Right hindlimb (tissue), 1 donor: ENCODE data around the gene NUAK1.
A peak's percentile ranks its signal among the peaks of the same experiment; 100 is the strongest.

ENCODE experiments used
- DNase-seq: peaks from one replicate; pipeline ENCODE4 v3.0.0-alpha.2; 2018

Gene NUAK1

GRCh38 chr12:106138633-106139421, at the start of gene NUAK1:
Gene NUAK1 (minus strand): TSS chr12:106138954. CDS start chr12:106138653, 301 bp downstream.
- peak; percentile 86 for DNase-seq

DNA sequence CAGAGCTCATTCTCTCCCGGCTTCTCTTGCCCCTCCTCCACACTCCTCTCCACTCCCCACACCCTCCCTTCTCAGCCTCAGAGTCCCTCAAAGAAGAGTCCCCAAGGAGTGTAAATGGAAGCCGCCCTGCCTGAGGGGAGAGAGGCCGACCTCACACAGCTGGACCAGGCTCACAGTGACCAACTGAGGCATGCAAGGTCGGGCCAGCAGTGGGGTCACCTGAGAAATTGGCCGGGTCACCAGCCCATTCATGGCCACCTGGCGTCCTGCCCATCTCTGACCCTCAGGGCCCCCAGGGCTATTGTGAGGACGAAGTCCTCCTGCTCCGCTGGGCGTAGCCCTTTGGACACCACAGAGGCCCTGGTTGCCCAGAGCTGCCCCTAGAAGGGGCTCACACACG, 49.5 kb upstream of the NUAK1 start:
- DNase-seq = no peak

GRCh38 chr12:106187842-106188241, 49.1 kb upstream of the NUAK1 start:
- no peak for DNase-seq

- no peak for DNase-seq
Measured at GRCh38 chr12:106187155-106187789, 48.5 kb upstream of the NUAK1 start.

- no peak for DNase-seq
Measured at GRCh38 chr12:106183735-106184134, 45.0 kb upstream of the NUAK1 start.

DNA sequence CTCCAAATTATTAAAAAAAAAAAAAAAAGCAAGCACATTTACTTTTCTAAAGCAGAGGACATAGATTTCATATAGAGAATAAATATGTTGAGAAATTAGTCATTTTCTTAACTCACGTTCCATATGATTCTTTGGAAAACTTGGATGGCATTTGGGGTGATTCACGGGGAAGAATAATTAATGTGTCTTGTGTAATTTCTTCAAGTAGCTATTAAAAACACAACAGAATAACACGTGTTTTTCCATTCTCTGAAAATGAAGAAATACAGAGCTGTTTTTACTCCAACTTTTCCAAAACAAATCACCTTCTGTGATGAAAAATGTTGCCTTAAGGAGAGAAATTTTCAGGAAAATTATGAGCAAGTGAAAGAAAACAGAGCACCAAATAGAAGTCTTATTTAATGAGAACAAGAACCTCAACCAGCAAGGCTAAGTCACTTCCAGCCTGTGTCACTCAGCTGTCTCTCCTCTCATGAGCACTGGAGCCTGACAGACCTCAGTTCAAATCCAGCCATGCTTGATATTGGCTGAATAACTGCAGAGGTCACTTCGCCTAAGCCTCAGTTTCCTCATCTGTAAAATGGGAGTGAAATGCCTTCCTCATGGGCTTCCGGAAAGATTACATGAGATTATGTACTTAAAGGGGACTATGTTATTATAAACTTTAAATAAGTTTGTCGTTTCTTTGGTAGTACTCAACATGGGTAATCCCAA, 42.8 kb upstream of the NUAK1 start:
- DNase-seq = no peak

- peak; percentile 44 for DNase-seq
Measured at GRCh38 chr12:106179086-106179485, 40.3 kb upstream of the NUAK1 start.

GRCh38 chr12:106178562-106178961, 39.8 kb upstream of the NUAK1 start:
- no peak for DNase-seq

GRCh38 chr12:106176560-106176959, 37.8 kb upstream of the NUAK1 start:
- no peak for DNase-seq

DNA sequence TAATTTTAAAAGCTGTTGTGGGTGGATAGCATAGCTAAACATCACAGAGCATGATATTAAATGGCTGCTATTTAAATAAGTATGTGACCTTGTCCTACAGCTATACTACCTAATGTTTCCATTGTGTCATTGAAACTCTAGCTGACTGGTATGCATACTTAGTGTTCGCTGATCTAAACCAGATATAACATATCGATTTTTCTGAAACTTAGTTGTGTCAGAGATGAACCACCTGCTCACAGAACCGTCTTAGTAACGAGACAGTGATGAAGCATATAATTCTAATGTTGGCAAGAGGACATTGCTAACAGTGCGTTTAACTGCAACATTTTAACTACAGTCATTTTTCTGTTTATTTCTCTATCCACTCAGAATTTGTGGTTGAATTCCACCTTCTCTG, 36.1 kb upstream of the NUAK1 start:
- no peak for DNase-seq

GRCh38 chr12:106173442-106173841, 34.7 kb upstream of the NUAK1 start:
- no peak for DNase-seq

DNA sequence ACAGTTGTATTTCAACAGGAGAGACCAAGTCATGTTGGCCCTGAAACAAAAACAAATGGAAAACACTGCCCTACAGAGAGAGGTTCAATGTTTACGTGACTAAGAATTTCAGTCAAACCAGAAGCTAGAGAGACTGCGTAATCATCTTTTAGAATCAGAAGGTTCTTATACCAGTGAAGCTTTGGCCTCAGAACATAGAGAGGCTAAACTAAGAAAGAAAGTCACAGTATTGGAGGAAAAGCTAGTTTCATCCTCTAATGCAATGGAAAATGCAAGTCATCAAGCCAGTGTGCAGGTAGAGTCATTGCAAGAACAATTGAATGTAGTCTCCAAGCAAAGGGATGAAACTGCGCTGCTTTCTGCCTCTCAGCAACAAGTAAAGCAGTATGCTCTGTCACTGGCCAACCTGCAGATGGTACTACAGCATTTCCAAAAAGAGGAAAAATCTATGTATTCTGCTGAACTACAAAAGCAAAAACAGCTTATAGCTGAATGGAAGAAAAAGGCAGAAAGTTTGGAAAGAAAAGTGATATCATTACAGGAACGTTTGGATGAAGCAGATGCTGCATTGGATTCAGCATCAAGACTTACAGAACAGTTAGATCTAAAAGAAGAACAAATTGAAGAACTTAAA, 32.5 kb upstream of the NUAK1 start:
- no peak for DNase-seq

DNA sequence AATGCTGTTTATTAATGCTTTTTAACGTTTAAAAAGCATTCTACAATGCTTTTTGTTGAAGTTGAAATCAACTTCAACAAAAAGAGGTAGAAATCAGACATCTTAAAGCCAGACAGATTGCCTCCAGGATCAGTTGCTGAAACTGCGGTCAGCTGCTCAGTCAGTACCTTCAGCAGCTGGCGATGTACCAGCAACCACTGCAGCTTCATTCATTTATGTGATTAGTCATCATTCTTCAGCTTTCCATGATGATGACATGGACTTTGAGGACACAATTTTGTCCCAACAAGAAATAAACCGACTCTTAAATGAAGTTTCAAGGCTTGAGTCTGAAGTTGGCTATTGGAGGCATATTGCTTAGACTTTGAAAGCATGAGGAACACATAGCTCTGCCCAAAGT, 31.5 kb upstream of the NUAK1 start:
- no peak for DNase-seq

DNA sequence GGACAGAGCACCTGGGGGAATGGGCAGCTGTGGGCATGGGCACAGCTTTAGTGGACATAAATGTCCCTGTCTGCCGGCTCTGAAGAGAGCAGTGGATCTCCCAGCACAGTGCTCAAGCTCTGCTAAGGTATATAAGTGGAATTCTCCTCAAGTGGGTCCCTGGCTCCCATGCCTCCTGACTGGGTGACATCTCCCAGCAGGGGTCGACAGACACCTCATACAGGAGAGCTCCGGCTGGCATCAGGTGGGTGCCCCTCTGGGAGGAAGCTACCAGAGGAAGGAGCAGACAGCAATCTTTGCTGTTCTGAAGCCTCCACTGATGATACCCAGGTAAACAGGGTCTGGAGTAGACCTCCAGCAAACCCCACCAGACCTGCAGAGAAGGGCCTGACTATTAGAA, 25.0 kb upstream of the NUAK1 start:
- no peak for DNase-seq

DNA sequence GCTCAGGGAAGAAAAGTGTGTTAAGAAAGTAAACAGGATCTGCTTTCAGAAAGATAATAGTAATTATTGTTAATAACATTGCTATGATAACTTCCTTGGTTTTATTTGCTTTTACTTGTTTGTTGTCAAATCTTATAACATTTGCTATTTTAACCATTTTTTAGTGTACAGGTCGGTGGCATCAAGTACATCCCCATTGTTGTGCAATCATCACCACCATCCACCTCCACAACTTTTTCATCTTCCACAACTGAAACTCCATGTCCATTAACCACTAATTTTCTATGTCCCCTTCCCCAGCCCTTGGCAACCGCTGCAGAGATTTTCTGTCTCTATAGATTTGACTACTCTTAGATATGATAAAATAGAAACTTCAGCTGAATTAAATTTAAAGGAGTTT, 22.7 kb upstream of the NUAK1 start:
- DNase-seq = no peak

DNA sequence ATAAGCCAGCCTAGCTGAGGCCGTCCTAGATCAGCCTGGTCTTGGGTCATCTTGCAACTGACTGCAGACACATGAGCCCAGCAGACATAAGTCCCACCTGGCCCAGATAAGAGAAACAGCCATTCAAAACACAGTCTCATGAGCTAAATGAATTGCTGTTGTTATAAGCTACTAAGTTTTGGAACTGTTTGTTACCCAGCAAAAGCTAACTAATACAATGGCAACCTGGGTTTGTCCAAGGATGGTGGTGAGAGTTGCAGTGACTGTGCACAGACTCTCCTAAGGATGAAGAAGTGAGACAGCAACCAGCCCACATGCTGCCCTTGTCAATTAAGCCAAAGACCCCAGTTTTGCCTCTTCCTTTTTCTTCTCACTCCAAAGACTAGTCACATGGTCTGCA, 22.2 kb upstream of the NUAK1 start:
- no peak for DNase-seq

- DNase-seq = no peak
Measured at GRCh38 chr12:106157802-106158201, 19.0 kb upstream of the NUAK1 start.

DNA sequence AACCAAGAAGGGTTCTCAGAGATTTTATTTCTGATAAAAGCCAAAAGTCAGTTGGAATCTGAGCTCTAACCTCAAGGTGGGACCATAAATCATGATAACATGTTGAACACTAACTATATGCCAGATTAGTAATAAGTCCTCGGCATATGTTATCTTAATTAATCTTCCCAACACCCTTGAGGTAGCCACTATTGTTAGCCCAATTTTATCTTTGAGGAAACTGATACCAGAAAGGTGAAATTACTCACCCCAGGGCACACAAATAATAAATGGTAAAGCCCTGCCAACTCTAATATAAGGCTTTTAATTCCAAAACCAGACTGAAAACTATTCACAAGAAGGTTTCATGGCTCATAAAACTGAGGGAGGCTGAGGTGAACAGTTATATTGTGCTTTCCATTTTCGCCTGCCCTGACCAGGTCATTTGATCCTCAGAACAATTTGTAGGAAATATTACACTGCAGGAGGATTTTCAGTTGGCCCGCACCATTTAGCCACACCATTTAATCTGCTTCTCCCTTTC, 16.1 kb upstream of the NUAK1 start:
- DNase-seq = no peak

- DNase-seq = no peak
Measured at GRCh38 chr12:106152334-106152733, 13.6 kb upstream of the NUAK1 start.

DNA sequence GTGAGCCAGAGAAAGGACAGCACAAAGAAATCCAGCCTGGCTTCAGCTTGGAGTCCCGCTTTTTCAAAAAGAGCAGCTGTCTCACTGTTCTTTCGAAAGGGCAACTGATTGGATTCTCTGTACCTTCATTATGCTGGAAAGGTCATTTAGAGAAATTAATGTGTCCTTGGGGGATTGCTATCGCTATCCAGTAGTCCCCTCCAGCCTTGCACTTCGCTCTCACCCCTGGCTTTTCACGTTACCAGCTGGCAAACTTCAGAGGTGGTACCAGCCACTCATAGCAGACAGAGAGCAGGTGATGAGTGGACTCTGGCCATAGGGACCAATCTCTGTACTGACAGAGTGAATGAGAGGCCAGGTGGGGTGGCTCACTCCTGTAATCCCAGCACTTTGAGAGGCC, 11.8 kb upstream of the NUAK1 start:
- no peak for DNase-seq

DNA sequence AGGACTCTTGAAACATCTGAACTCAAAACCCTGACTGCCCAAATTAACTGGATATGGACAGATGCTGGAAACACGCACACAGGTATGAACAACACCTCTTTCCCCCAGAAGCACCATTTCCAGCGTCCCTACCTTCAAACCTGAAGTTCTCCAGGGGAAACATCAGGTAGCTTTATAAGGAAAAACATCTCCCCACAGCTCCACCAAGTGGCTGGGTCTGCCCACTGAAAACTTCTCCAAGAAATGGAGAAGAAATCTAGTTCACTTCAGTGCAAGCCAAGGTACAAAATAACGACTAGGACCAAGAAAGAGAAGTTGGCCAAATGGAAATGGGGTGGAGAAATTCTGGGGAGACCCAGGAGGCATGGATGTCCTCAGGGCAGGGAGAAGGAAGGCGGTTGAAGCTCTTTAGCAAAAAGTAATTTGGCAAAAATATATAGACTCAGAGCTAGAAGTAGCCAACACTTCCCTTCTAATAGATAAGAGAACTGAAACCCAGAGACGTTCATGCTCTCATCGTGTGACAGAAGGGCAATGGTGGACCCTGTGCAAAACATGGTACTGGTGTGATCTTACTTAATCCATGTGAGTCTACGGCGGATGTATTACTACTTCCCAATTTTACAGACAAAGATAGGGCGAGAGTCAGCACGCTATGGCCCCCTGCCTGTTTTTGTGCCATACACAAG, 10.5 kb upstream of the NUAK1 start:
- no peak for DNase-seq

DNA sequence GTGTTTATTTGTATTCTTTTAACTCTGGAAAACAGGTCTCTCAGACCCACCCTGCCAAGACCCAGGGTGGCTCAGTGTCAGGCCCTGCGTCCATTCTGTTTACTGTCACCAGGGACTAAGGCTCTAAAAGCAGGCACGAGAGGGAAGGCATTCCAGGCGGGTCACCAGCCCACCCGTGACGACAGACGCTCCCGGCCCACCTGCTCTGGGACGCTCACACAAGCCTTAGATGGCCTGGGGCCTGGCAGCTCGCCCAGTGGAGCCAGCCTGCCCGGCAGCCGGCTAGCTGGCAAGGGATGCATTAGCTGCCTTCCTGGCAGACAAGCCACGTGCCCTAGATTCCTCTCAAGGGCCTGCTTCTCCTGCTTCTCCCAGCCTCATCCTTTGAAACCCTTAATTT, 9.2 kb upstream of the NUAK1 start:
- DNase-seq = peak; percentile 74

- DNase-seq = no peak
Measured at GRCh38 chr12:106146987-106147386, 8.2 kb upstream of the NUAK1 start.
